Chondrocyte (in vitro differentiated cells): ENCODE data around the gene FRMD4A. TPM values are rescaled to one million over a fixed set of nuclear protein-coding genes. Genes with fewer than 3 reads are reported as not detected.
A peak's percentile ranks its signal among the peaks of the same experiment; 100 is the strongest.
"Not testable (repeated sequence)": the region's sequence is repeated elsewhere in the genome, so short reads cannot be mapped to it uniquely, and the experiment has no call there.

Experiments
- DNase-seq: peaks from one replicate; pipeline ENCODE4 v3.0.0; 2021; ENCODE audit warnings: mixed read lengths, low spot score
- H3K27ac Mint-ChIP-seq: one replicate; pipeline ENCODE4 v1.8.0; 2021; ENCODE audit warnings: mild to moderate bottlenecking, moderate library complexity, mixed read lengths; ENCODE audit not compliant: unreplicated experiment
- H3K27me3 Mint-ChIP-seq: 2 replicates; pipeline ENCODE4 v1.8.0; 2021; ENCODE audit warnings: low read depth, mixed read lengths
- H3K36me3 Mint-ChIP-seq: 2 replicates; pipeline ENCODE4 v1.8.0; 2021; ENCODE audit warnings: low read depth, mixed read lengths
- H3K4me1 Mint-ChIP-seq: 2 replicates; pipeline ENCODE4 v1.8.0; 2021; ENCODE audit warnings: low read depth, mild to moderate bottlenecking, mixed read lengths
- H3K4me3 Mint-ChIP-seq: one replicate; pipeline ENCODE4 v1.8.0; 2021; ENCODE audit warnings: mild to moderate bottlenecking, moderate library complexity, mixed read lengths; ENCODE audit not compliant: unreplicated experiment
- H3K9me3 Mint-ChIP-seq: 2 replicates; pipeline ENCODE4 v1.8.0; 2021; ENCODE audit warnings: low read depth, mixed read lengths
- CTCF ChIP-seq: fragments of 200-600 bp; sonication (generic); IDR thresholded peaks from 2 replicates; pipeline ENCODE4 v1.5.0; 2021; ENCODE audit warnings: antibody characterized with exemption, mild to moderate bottlenecking, moderate library complexity
- total RNA-seq: library from RNA; stranded (reverse); gene quantifications from 3 replicates; pipeline ENCODE4 v1.2.1, GENCODE V29; 2021

Gene FRMD4A
- total RNA-seq, 1 donor from 2014 or later: 129 TPM

- peaks cover 1% of the 10 kb centered on the region for H3K36me3 Mint-ChIP-seq
- H3K27ac Mint-ChIP-seq: no peak overlapping the region
- peaks cover 19% of the 10 kb centered on the region for H3K4me1 Mint-ChIP-seq
- H3K9me3 Mint-ChIP-seq: no peaks in the 10 kb centered on the region
- H3K27me3 Mint-ChIP-seq: no peaks in the 10 kb centered on the region
- H3K4me3 Mint-ChIP-seq: no peak overlapping the region
- TF ChIP-seq CTCF: no peak
- no peak for DNase-seq
Observed at GRCh38 chr10:14215641-14216040, 115.1 kb downstream of the FRMD4A start.

DNA sequence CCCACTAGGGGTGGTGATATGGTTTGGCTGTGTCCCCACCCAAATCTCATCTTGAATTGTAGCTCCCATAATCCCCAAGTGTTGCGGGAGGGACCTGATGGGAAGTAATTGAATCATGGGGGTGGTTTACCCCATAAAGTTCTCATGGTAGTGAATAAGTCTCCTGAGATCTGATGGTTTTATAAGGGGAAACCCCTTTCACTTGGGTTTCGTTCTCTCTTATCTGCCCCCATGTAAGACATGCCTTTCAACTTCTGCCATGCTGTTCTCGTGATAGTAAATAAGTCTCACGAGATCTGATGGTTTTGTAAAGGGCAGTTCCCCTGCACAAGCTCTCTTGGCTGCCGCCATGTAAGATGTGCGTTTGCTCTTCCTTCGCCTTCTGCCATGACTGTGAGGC, 117.0 kb downstream of the FRMD4A start:
- not testable (repeated sequence) for H3K4me1 Mint-ChIP-seq, DNase-seq, H3K27me3 Mint-ChIP-seq, H3K27ac Mint-ChIP-seq, H3K4me3 Mint-ChIP-seq, H3K9me3 Mint-ChIP-seq, H3K36me3 Mint-ChIP-seq

DNA sequence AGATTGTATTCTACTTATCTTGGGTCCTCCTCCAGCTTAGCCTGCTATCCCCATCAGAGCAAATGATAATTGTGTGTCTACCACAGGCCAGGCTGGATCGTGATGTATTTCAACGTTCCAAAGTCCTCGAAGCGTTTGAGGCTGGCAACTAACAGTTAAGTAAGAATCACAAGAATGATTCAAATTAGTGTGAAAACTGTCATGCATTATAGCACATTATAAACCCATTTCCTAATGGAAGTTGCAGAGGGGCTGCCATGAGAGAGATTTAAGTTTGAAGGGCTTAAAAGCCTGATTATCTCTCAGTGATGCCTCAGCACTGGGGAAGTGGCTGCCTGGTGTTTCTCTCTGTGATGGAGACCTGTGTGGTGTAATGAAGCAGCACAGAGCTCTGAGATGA, 119.1 kb downstream of the FRMD4A start:
- no peaks in the 10 kb centered on the region for H3K4me1 Mint-ChIP-seq
- TF ChIP-seq CTCF: no peak
- no peak overlapping the region for H3K4me3 Mint-ChIP-seq
- no peak for DNase-seq
- no peaks in the 10 kb centered on the region for H3K9me3 Mint-ChIP-seq
- no peaks in the 10 kb centered on the region for H3K36me3 Mint-ChIP-seq
- no peaks in the 10 kb centered on the region for H3K27me3 Mint-ChIP-seq
- no peak overlapping the region for H3K27ac Mint-ChIP-seq

DNA sequence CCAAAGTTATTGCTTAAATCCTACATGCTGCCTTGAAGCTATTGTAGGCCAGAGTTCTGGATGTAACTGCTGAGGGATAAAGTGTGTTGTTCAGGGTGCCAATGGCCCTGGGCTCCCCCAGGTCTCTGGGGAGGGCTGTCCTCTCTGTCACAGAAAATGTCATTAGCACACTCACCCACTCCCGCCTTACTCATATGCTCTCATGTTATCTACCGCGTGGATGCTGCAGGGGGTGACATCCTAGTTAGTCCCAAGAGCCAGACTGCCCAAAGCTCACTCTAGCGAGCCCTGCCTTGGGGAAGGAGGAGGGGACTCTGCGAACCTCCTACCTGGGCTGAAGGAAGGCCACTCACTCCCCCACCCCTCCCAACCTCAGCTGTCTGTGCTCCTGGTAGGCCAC, 122.5 kb downstream of the FRMD4A start:
- Mint-ChIP-seq H3K36me3 (no peaks in the 10 kb centered on the region), H3K4me3 (no peak overlapping the region), H3K27ac (no peak overlapping the region), H3K4me1 (peaks cover 7% of the 10 kb centered on the region), H3K27me3 (no peaks in the 10 kb centered on the region), H3K9me3 (no peaks in the 10 kb centered on the region)
- no peak for DNase-seq
- TF ChIP-seq CTCF: no peak

DNA sequence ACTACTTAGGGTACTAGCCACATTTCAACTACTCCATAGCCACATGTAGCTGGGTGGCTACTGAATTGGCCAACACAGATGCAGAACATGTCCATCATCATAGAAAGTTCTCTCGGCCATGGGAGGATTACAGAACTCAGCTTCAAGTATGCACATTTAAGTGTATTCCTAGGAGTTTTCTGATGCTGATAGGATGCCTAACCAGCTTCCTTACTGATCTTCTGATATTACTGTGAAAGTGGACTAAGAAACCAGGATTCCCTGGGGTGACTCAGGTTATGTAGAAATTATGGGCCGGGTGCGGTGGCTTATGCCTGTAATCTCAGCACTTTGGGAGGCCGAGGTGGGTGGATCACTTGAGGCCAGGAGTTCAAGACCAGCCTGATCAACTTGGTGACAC, 125.5 kb downstream of the FRMD4A start:
- no peak for TF ChIP-seq CTCF
- no peaks in the 10 kb centered on the region for H3K9me3 Mint-ChIP-seq
- DNase-seq: no peak
- H3K27ac Mint-ChIP-seq: no peak overlapping the region
- H3K36me3 Mint-ChIP-seq: no peaks in the 10 kb centered on the region
- no peaks in the 10 kb centered on the region for H3K27me3 Mint-ChIP-seq
- no peak overlapping the region for H3K4me3 Mint-ChIP-seq
- peaks cover 16% of the 10 kb centered on the region for H3K4me1 Mint-ChIP-seq

GRCh38 chr10:14200698-14201544, 129.8 kb downstream of the FRMD4A start:
- H3K9me3 Mint-ChIP-seq: no peaks in the 10 kb centered on the region
- H3K27ac Mint-ChIP-seq: peak overlapping the region; percentile 66
- no peak overlapping the region for H3K4me3 Mint-ChIP-seq
- DNase-seq: no peak
- TF ChIP-seq CTCF: peak; percentile 73
- no peaks in the 10 kb centered on the region for H3K27me3 Mint-ChIP-seq
- peaks cover 21% of the 10 kb centered on the region for H3K4me1 Mint-ChIP-seq
- no peaks in the 10 kb centered on the region for H3K36me3 Mint-ChIP-seq

GRCh38 chr10:14199098-14199497, 131.6 kb downstream of the FRMD4A start:
- H3K27me3 Mint-ChIP-seq, H3K9me3 Mint-ChIP-seq, H3K27ac Mint-ChIP-seq, DNase-seq, H3K36me3 Mint-ChIP-seq, H3K4me3 Mint-ChIP-seq: not testable (repeated sequence)
- H3K4me1 Mint-ChIP-seq: peaks cover 16% of the 10 kb centered on the region
